Trophoblast cell (in vitro differentiated cells and primary cell): ENCODE results near the gene PRXL2B.
"Not testable (repeated sequence)": the region's sequence is repeated elsewhere in the genome, so short reads cannot be mapped to it uniquely, and the experiment has no call there.

Source experiments
- DNase-seq, 2 donors: peaks; one replicate each; pipeline ENCODE4 v3.0.0-alpha.2; 2016
- H2AFZ ChIP-seq: 2 replicates; pipeline ENCODE4 v1.6.1; 2013; ENCODE audit warnings: low read length, moderate library complexity, mild to moderate bottlenecking; ENCODE audit not compliant: insufficient read depth, poor library complexity
- H2AK5ac ChIP-seq: 2 replicates; pipeline ENCODE4 v1.6.1; 2013; ENCODE audit warnings: mild to moderate bottlenecking, low read length
- H2BK120ac ChIP-seq: 2 replicates; pipeline ENCODE4 v1.6.1; 2013; ENCODE audit warnings: low read length, mild to moderate bottlenecking, moderate library complexity; ENCODE audit not compliant: insufficient read depth, poor library complexity
- H2BK12ac ChIP-seq: 2 replicates; pipeline ENCODE4 v1.6.1; 2013; ENCODE audit warnings: mild to moderate bottlenecking, low read length, moderate library complexity
- H2BK5ac ChIP-seq: 2 replicates; pipeline ENCODE4 v1.6.1; 2013; ENCODE audit warnings: low read length, low read depth, moderate library complexity, mild to moderate bottlenecking; ENCODE audit not compliant: poor library complexity
- H3K14ac ChIP-seq: 2 replicates; pipeline ENCODE4 v1.6.1; 2013; ENCODE audit warnings: mild to moderate bottlenecking, low read length
- H3K18ac ChIP-seq: 2 replicates; pipeline ENCODE4 v1.6.1; 2013; ENCODE audit warnings: mild to moderate bottlenecking, low read length
- H3K23ac ChIP-seq: 2 replicates; pipeline ENCODE4 v1.6.1; 2013; ENCODE audit warnings: low read length
- H3K27ac ChIP-seq: 2 replicates; pipeline ENCODE4 v1.5.1; 2013; ENCODE audit warnings: low read depth, mild to moderate bottlenecking, inconsistent platforms, low read length, moderate library complexity
- H3K27me3 ChIP-seq: 2 replicates; pipeline ENCODE4 v1.6.1; 2013; ENCODE audit warnings: inconsistent platforms, mild to moderate bottlenecking, low read length, moderate library complexity; ENCODE audit not compliant: insufficient read depth
- H3K36me3 ChIP-seq, 2 experiments: 1 replicate in 1 of 2; 2 replicates in 1 of 2; pipeline ENCODE4 v1.6.1; 2013; ENCODE audit warnings: low read length in 2 of 2, mild to moderate bottlenecking in 2 of 2, moderate library complexity in 1 of 2; ENCODE audit not compliant: insufficient read depth in 2 of 2, control insufficient read depth in 1 of 2
- H3K4ac ChIP-seq: 2 replicates; pipeline ENCODE4 v1.6.1; 2013; ENCODE audit warnings: low read depth, mild to moderate bottlenecking, low read length, moderate library complexity
- H3K4me1 ChIP-seq, 2 experiments: 1 replicate in 1 of 2; 2 replicates in 1 of 2; pipeline ENCODE4 v1.6.1; 2013; ENCODE audit warnings: low read length in 2 of 2, mild to moderate bottlenecking in 2 of 2, moderate library complexity in 1 of 2; ENCODE audit not compliant: insufficient read depth in 2 of 2, control insufficient read depth in 1 of 2
- H3K4me2 ChIP-seq: 2 replicates; pipeline ENCODE4 v1.6.1; 2013; ENCODE audit warnings: inconsistent platforms, mild to moderate bottlenecking, low read length, moderate library complexity
- H3K4me3 ChIP-seq: 2 replicates; pipeline ENCODE4 v1.5.1; 2013; ENCODE audit warnings: mild to moderate bottlenecking, low read depth, low read length, inconsistent platforms
- H3K79me1 ChIP-seq: one replicate; pipeline ENCODE4 v1.6.1; 2013; ENCODE audit warnings: low read length
- H3K79me2 ChIP-seq: 2 replicates; pipeline ENCODE4 v1.6.1; 2013; ENCODE audit warnings: low read length, mild to moderate bottlenecking; ENCODE audit not compliant: control insufficient read depth, insufficient read depth, poor library complexity
- H3K9ac ChIP-seq: 2 replicates; pipeline ENCODE4 v1.6.1; 2013; ENCODE audit warnings: mild to moderate bottlenecking, low read length
- H3K9me3 ChIP-seq: 2 replicates; pipeline ENCODE4 v1.6.1; 2013; ENCODE audit warnings: low read depth, mild to moderate bottlenecking, control low read depth, inconsistent platforms, low read length; ENCODE audit not compliant: insufficient read depth
- H4K12ac ChIP-seq: 2 replicates; pipeline ENCODE4 v1.6.1; 2013; ENCODE audit warnings: low read depth, mild to moderate bottlenecking, low read length, moderate library complexity
- H4K8ac ChIP-seq: 2 replicates; pipeline ENCODE4 v1.6.1; 2013; ENCODE audit warnings: low read depth, mild to moderate bottlenecking, low read length, moderate library complexity
- H4K91ac ChIP-seq: one replicate; pipeline ENCODE4 v1.6.1; 2013; ENCODE audit warnings: low read depth, mild to moderate bottlenecking, low read length, moderate library complexity
- WGBS: extraction: QIAGEN DNeasy Blood & Tissue Kit; methylation state at CpG from one replicate; pipeline ENCODE4 v1.1.7; 2013; ENCODE audit warnings: missing lambda C conversion rate; ENCODE audit not compliant: insufficient read length, insufficient coverage; ENCODE audit errors: extremely low coverage; 5-methylcytosine and 5-hydroxymethylcytosine counted together

The PRXL2B gene

DNA sequence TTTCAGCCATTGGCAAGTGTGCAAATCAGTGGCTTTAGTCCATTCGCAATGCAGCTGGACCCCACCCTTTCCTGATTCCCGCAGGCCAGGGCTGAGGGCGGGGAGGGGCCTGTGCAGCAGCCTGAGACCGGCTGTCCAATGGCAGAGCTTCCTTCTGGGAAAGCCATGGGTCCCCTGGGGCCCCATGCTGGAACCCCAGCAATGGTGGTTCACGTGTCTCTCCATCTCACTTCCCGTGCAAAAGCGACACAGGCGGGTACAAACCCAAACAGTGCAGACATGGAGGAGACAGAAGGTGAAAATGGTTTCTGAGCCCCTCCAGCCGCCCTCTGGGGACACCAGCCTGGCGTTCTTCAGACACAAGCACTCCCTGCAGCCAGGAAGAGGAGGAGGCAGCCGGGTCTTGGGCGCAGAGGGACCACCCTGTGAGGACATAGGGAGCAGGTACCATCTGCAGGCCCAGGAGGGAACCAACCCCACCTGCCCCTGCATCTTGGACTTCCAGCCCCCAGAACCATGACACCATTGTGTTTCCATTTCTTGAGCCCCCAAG is 36.2 kb upstream of the PRXL2B start:
- not testable (repeated sequence) for H3K79me2 ChIP-seq, H3K4me2 ChIP-seq, H3K36me3 ChIP-seq, H3K9ac ChIP-seq, H4K8ac ChIP-seq, H3K23ac ChIP-seq, H2BK5ac ChIP-seq, H3K18ac ChIP-seq, H4K91ac ChIP-seq, H2AK5ac ChIP-seq, H2BK12ac ChIP-seq, H3K79me1 ChIP-seq, H4K12ac ChIP-seq, H2BK120ac ChIP-seq, DNase-seq, H3K27me3 ChIP-seq, H3K27ac ChIP-seq, H3K9me3 ChIP-seq, H3K4me3 ChIP-seq, H3K14ac ChIP-seq, H3K4ac ChIP-seq, H2AFZ ChIP-seq
- H3K4me1 ChIP-seq: peaks cover 13 to 17% of the 10 kb centered on the region in 2 experiments
- WGBS: no CpG with 5 or more reads among the region's 12 CpGs

DNA sequence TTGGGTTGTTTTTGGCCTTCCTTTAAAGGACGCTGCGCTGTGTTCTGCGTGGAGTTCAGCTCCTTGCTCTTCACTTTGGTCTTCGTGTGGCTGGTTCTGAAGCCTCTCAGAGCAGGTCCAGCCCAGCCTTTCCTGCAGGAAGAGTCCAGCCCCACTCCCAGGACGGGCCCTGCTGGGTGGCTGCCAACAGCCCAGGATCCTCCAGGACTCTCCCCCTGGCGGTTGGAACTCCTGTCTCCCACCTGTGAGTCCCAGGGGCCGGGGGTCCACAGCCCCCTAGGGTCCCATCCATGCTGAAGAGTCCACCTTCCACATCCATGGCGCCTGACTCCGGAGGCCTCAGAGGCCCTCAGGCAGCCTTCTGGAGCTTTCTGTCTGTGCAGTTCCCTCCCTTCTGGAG is 35.0 kb upstream of the PRXL2B start:
- H3K4ac ChIP-seq, H3K79me1 ChIP-seq, H3K4me2 ChIP-seq, H3K23ac ChIP-seq, H3K79me2 ChIP-seq, DNase-seq, H3K36me3 ChIP-seq, H4K8ac ChIP-seq, H4K12ac ChIP-seq, H3K14ac ChIP-seq, H3K9ac ChIP-seq, H2AK5ac ChIP-seq, H3K27ac ChIP-seq, H4K91ac ChIP-seq, H2AFZ ChIP-seq, H2BK120ac ChIP-seq, H3K9me3 ChIP-seq, H3K18ac ChIP-seq, H2BK12ac ChIP-seq, H3K4me3 ChIP-seq, H2BK5ac ChIP-seq, H3K27me3 ChIP-seq: not testable (repeated sequence)
- no CpG with 5 or more reads among the region's 9 CpGs for WGBS
- H3K4me1 ChIP-seq: peaks cover 8 to 12% of the 10 kb centered on the region in 2 experiments

DNA sequence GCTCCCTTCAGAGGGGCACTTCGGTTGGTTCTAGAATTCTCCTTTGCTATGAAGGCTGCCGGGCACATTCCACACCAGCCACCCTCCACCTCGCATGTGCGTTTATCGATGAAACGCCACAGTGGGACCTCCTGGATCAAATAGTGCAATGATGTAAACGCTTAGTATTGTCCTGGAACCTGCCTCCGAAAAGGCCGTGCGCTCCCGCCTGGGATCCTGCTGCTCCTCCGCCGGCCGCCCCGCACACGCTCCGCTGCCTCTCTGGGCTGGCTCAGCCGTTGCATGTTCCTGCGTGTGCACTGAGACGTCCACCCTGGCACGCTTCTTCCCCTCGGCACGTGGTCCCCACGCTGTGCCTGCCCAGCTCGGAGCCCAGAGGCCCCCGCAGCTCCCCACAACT is 34.4 kb upstream of the PRXL2B start:
- Histone ChIP-seq H3K4ac (no peak overlapping the region), H3K79me1 (no peaks in the 10 kb centered on the region), H3K27ac (no peak overlapping the region), H3K14ac (no peak overlapping the region), H4K12ac (no peak overlapping the region), H3K9ac (no peak overlapping the region), H2BK120ac (no peak overlapping the region), H3K36me3 (no peaks in the 10 kb centered on the region), H3K4me1 (peaks cover 2 to 6% of the 10 kb centered on the region in 2 experiments), H2AK5ac (no peak overlapping the region), H2BK12ac (no peak overlapping the region), H4K8ac (no peak overlapping the region), H4K91ac (no peak overlapping the region), H3K9me3 (no peaks in the 10 kb centered on the region), H2BK5ac (no peak overlapping the region), H3K23ac (no peak overlapping the region), H3K4me3 (no peak overlapping the region), H3K18ac (no peak overlapping the region), H3K4me2 (no peak overlapping the region), H3K27me3 (no peaks in the 10 kb centered on the region), H2AFZ (no peak overlapping the region), H3K79me2 (no peaks in the 10 kb centered on the region)
- DNase-seq: no peak
- WGBS: no CpG with 5 or more reads among the region's 26 CpGs

DNA sequence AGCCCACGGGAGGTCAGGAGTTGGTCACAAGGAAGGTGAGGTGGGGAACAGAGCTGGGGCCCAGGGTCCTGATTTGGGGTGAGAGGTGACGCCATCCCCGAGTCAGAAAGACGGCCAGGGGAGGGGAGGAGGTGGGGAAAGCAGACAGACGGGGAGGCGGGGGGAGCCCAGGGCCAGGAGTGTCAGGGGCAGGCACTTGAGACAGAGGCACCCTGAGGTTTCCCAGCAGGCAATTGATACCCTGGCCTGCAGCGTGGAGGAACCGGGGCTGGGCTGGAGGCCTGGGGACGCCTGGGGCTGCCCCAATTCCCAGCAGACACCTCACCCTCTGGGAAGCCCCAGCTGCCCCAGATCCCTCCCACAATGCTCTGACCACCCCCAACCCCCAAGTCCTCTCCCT is 33.5 kb upstream of the PRXL2B start:
- not testable (repeated sequence) for H3K14ac ChIP-seq, H4K12ac ChIP-seq, H3K4me3 ChIP-seq, H2BK12ac ChIP-seq, H2AFZ ChIP-seq, H2BK5ac ChIP-seq, H4K8ac ChIP-seq, H3K79me1 ChIP-seq, H3K9me3 ChIP-seq, H3K18ac ChIP-seq, H3K36me3 ChIP-seq, H3K27ac ChIP-seq, H3K4ac ChIP-seq, H3K4me1 ChIP-seq, DNase-seq, H3K9ac ChIP-seq, H3K27me3 ChIP-seq, H2BK120ac ChIP-seq, H3K4me2 ChIP-seq, H2AK5ac ChIP-seq, H3K23ac ChIP-seq, H3K79me2 ChIP-seq, H4K91ac ChIP-seq
- WGBS: no CpG with 5 or more reads among the region's 9 CpGs
